ENCODE data around the gene SLC7A8.

Gene SLC7A8

GRCh38 chr14:23164250-23164649 is 19.2 kb downstream of the SLC7A8 start:
- no peak for DNase-seq (ENCODE audit: low read depth, low spot score)
- Histone ChIP-seq H3K36me3 (ENCODE audit: insufficient read depth, insufficient read length, low read length) (no peaks in the 10 kb centered on the region), H3K9ac (ENCODE audit: insufficient read length, low read depth) (no peak overlapping the region), H3K4me1 (ENCODE audit: insufficient read depth, insufficient read length) (peaks cover 5% of the 10 kb centered on the region), H3K27me3 (ENCODE audit: insufficient read depth, insufficient read length) (no peaks in the 10 kb centered on the region), H3K4me3 (ENCODE audit: insufficient read length, low read depth) (no peak overlapping the region), H3K9me3 (ENCODE audit: insufficient read depth, low read length) (no peaks in the 10 kb centered on the region)
- no peak for TF ChIP-seq YY1 (IDR thresholded peaks at IDR 0.05; ENCODE audit: insufficient read depth, insufficient read length)
- no peak for TF ChIP-seq SUZ12 (IDR thresholded peaks at IDR 0.05; ENCODE audit: extremely low read depth, insufficient read depth, insufficient read length)
- TF ChIP-seq ZNF274 (IDR thresholded peaks at IDR 0.05; ENCODE audit: low read depth, low read length) = no peak

- Histone ChIP-seq H3K36me3 (ENCODE audit: insufficient read depth, insufficient read length, low read length) (no peaks in the 10 kb centered on the region), H3K9me3 (ENCODE audit: insufficient read depth, low read length) (no peaks in the 10 kb centered on the region), H3K27me3 (ENCODE audit: insufficient read depth, insufficient read length) (no peaks in the 10 kb centered on the region), H3K4me3 (ENCODE audit: insufficient read length, low read depth) (no peak overlapping the region), H3K9ac (ENCODE audit: insufficient read length, low read depth) (no peak overlapping the region), H3K4me1 (ENCODE audit: insufficient read depth, insufficient read length) (peaks cover 5% of the 10 kb centered on the region)
- TF ChIP-seq YY1 (IDR thresholded peaks at IDR 0.05; ENCODE audit: insufficient read depth, insufficient read length) = no peak
- TF ChIP-seq SUZ12 (IDR thresholded peaks at IDR 0.05; ENCODE audit: extremely low read depth, insufficient read depth, insufficient read length) = no peak
- TF ChIP-seq ZNF274 (IDR thresholded peaks at IDR 0.05; ENCODE audit: low read depth, low read length) = no peak
- DNase-seq (ENCODE audit: low read depth, low spot score) = no peak
Observed at GRCh38 chr14:23163830-23164229, 19.6 kb downstream of the SLC7A8 start.

DNA sequence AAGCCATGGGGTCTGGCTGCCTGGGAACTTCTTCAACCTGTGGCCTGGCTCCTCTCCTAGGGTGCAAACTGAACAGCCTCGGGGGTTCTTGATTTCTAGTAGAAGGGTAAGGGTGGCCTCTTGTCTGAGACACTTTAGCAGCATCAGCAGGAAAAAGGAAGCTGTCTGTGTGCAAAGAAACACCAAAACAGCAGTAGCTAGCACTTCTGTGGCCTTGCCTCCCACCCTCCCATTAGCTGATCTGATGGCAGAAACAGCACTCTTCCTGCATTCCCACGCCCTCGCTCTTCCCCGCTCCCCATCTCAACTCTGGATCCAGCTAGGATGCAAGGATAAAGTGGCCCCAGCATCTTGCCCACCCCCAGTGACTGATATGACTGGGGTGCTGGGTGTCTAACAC is 20.7 kb downstream of the SLC7A8 start:
- Histone ChIP-seq H3K4me1 (ENCODE audit: insufficient read depth, insufficient read length) (peaks cover 5% of the 10 kb centered on the region), H3K36me3 (ENCODE audit: insufficient read depth, insufficient read length, low read length) (no peaks in the 10 kb centered on the region), H3K4me3 (ENCODE audit: insufficient read length, low read depth) (no peak overlapping the region), H3K9ac (ENCODE audit: insufficient read length, low read depth) (no peak overlapping the region), H3K27me3 (ENCODE audit: insufficient read depth, insufficient read length) (no peaks in the 10 kb centered on the region), H3K9me3 (ENCODE audit: insufficient read depth, low read length) (no peaks in the 10 kb centered on the region)
- TF ChIP-seq ZNF274 (IDR thresholded peaks at IDR 0.05; ENCODE audit: low read depth, low read length) (no peak), SUZ12 (IDR thresholded peaks at IDR 0.05; ENCODE audit: extremely low read depth, insufficient read depth, insufficient read length) (no peak), YY1 (IDR thresholded peaks at IDR 0.05; ENCODE audit: insufficient read depth, insufficient read length) (no peak)
- no peak for DNase-seq (ENCODE audit: low read depth, low spot score)

- DNase-seq (ENCODE audit: low read depth, low spot score) = no peak
- H3K27me3 ChIP-seq (ENCODE audit: insufficient read depth, insufficient read length) = no peaks in the 10 kb centered on the region
- H3K9ac ChIP-seq (ENCODE audit: insufficient read length, low read depth) = no peak overlapping the region
- H3K4me3 ChIP-seq (ENCODE audit: insufficient read length, low read depth) = no peak overlapping the region
- no peaks in the 10 kb centered on the region for H3K36me3 ChIP-seq (ENCODE audit: insufficient read depth, insufficient read length, low read length)
- TF ChIP-seq ZNF274 (IDR thresholded peaks at IDR 0.05; ENCODE audit: low read depth, low read length) (no peak), YY1 (IDR thresholded peaks at IDR 0.05; ENCODE audit: insufficient read depth, insufficient read length) (no peak)
- no peaks in the 10 kb centered on the region for H3K9me3 ChIP-seq (ENCODE audit: insufficient read depth, low read length)
- H3K4me1 ChIP-seq (ENCODE audit: insufficient read depth, insufficient read length) = peaks cover 5% of the 10 kb centered on the region
Observed at GRCh38 chr14:23162005-23162404, 21.5 kb downstream of the SLC7A8 start.

DNA sequence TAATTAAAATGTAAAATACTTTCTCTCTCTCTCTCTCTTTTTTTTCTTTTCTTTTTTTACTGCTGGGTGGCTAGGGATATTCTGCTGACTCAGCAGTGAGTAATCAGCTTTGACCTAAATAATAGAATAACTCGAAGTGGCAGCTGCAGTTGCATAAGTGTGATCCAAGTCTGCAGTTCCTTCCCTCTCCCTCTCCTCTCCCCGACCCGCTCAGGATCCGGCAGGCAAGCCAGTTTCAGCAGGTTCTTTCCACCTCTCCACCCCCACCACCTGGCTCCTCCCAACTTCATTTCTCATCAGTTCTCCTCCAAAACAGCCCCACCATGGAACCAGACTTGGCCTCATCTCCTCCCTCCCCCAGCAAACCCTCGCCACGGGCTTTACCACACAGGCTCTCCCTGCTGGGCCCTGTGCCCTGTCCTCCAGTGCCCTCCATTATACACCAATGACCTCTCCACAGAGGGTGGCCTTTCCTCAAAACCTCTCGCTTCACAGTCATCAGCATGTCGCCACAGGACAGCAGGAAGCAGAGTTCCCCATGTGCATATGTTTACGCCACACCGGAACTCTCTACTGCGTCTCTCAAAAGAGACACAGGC is 22.4 kb downstream of the SLC7A8 start:
- H3K4me1 ChIP-seq (ENCODE audit: insufficient read depth, insufficient read length) = peaks cover 5% of the 10 kb centered on the region
- H3K27me3 ChIP-seq (ENCODE audit: insufficient read depth, insufficient read length) = no peaks in the 10 kb centered on the region
- no peaks in the 10 kb centered on the region for H3K9me3 ChIP-seq (ENCODE audit: insufficient read depth, low read length)
- H3K36me3 ChIP-seq (ENCODE audit: insufficient read depth, insufficient read length, low read length) = no peaks in the 10 kb centered on the region
- no peak overlapping the region for H3K9ac ChIP-seq (ENCODE audit: insufficient read length, low read depth)
- TF ChIP-seq YY1 (IDR thresholded peaks at IDR 0.05; ENCODE audit: insufficient read depth, insufficient read length) (no peak), ZNF274 (IDR thresholded peaks at IDR 0.05; ENCODE audit: low read depth, low read length) (no peak), SUZ12 (IDR thresholded peaks at IDR 0.05; ENCODE audit: extremely low read depth, insufficient read depth, insufficient read length) (no peak)
- DNase-seq (ENCODE audit: low read depth, low spot score) = peak; percentile 72
- H3K4me3 ChIP-seq (ENCODE audit: insufficient read length, low read depth) = no peak overlapping the region

DNA sequence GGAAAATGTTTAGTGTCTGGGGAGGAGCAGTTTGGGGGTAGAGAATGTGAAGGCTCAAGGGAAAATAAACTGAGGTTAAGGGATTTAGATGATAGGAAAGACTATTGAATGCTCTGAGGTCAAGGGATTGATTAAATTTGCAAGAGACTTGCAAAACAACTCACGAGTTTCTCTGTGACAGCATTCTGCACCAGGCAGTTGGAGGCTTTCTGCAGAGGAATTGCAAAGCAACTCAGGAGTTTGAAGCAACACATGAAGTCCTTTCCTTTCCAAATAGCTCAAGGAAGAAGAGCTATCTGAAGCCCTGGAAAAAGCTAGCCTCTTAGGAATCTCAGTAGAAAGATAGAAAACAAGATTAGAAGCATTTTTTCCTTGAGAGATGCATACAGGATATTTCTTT is 23.9 kb downstream of the SLC7A8 start:
- H3K4me1 ChIP-seq (ENCODE audit: insufficient read depth, insufficient read length) = peaks cover 7% of the 10 kb centered on the region
- no peaks in the 10 kb centered on the region for H3K36me3 ChIP-seq (ENCODE audit: insufficient read depth, insufficient read length, low read length)
- no peak for DNase-seq (ENCODE audit: low read depth, low spot score)
- no peak overlapping the region for H3K4me3 ChIP-seq (ENCODE audit: insufficient read length, low read depth)
- H3K27me3 ChIP-seq (ENCODE audit: insufficient read depth, insufficient read length) = no peaks in the 10 kb centered on the region
- no peak overlapping the region for H3K9ac ChIP-seq (ENCODE audit: insufficient read length, low read depth)
- TF ChIP-seq SUZ12 (IDR thresholded peaks at IDR 0.05; ENCODE audit: extremely low read depth, insufficient read depth, insufficient read length) = no peak
- no peak for TF ChIP-seq ZNF274 (IDR thresholded peaks at IDR 0.05; ENCODE audit: low read depth, low read length)
- no peak for TF ChIP-seq YY1 (IDR thresholded peaks at IDR 0.05; ENCODE audit: insufficient read depth, insufficient read length)
- no peaks in the 10 kb centered on the region for H3K9me3 ChIP-seq (ENCODE audit: insufficient read depth, low read length)

- no peaks in the 10 kb centered on the region for H3K36me3 ChIP-seq (ENCODE audit: insufficient read depth, insufficient read length, low read length)
- no peaks in the 10 kb centered on the region for H3K27me3 ChIP-seq (ENCODE audit: insufficient read depth, insufficient read length)
- H3K4me1 ChIP-seq (ENCODE audit: insufficient read depth, insufficient read length) = peaks cover 10% of the 10 kb centered on the region
- DNase-seq (ENCODE audit: low read depth, low spot score) = no peak
- no peaks in the 10 kb centered on the region for H3K9me3 ChIP-seq (ENCODE audit: insufficient read depth, low read length)
- TF ChIP-seq SUZ12 (IDR thresholded peaks at IDR 0.05; ENCODE audit: extremely low read depth, insufficient read depth, insufficient read length) = no peak
- TF ChIP-seq YY1 (IDR thresholded peaks at IDR 0.05; ENCODE audit: insufficient read depth, insufficient read length) = no peak
- TF ChIP-seq ZNF274 (IDR thresholded peaks at IDR 0.05; ENCODE audit: low read depth, low read length) = no peak
- no peak overlapping the region for H3K4me3 ChIP-seq (ENCODE audit: insufficient read length, low read depth)
- H3K9ac ChIP-seq (ENCODE audit: insufficient read length, low read depth) = no peak overlapping the region
Observed at GRCh38 chr14:23158779-23159178, 24.7 kb downstream of the SLC7A8 start.

Measured in NT2/D1 (cell line).